IMR-90 (cell line): Measurements from ENCODE around the gene DOCK2. TPM values are rescaled to one million over a fixed set of nuclear protein-coding genes. Genes with fewer than 3 reads are reported as not detected.

Experiments
- ATAC-seq: fragments of 200-7000 bp; cut with Tn5 transposase; 2 replicates; pipeline ENCODE4 v1.9.1; 2020; ENCODE audit warnings: low read depth, mild to moderate bottlenecking, moderate library complexity
- BruUV-seq: library from RNA; stranded (reverse); fragments of 400-500 nt; replicated peaks from 2 replicates; lab custom pipeline; 2021; lab: Mats Ljungman, UMichigan
- CTCF ChIA-PET: fragments of 300-600 bp; formaldehyde crosslinking; extraction: SDS; loops from one replicate; lab custom pipeline; 2021; ENCODE audit warnings: antibody characterized with exemption; lab: Yijun Ruan, JAX
- POLR2A ChIA-PET: fragments of 300-600 bp; sonication (Branson Sonifier 250); formaldehyde crosslinking; loops from one replicate; lab custom pipeline; 2022; ENCODE audit warnings: antibody characterized with exemption; ENCODE audit not compliant: unreplicated experiment; lab: Charles Lee
- DNase-seq: peaks from one replicate; pipeline ENCODE4 v3.0.0; 2013
- H2AFZ ChIP-seq: replicated peaks from 2 replicates; pipeline ENCODE3; 2013; ENCODE audit warnings: low read length, mild to moderate bottlenecking; ENCODE audit not compliant: poor library complexity
- H2AK5ac ChIP-seq: 2 replicates; pipeline ENCODE4 v1.6.1; 2013; ENCODE audit warnings: low read depth, low read length, inconsistent platforms
- H2AK9ac ChIP-seq: replicated peaks from 2 replicates; pipeline ENCODE3; 2013; ENCODE audit warnings: mild to moderate bottlenecking, low read depth, low read length, moderate library complexity; ENCODE audit not compliant: poor library complexity
- H2BK120ac ChIP-seq: 2 replicates; pipeline ENCODE4 v1.6.1; 2013; ENCODE audit warnings: low read depth, low read length, inconsistent platforms
- H2BK15ac ChIP-seq: 3 replicates; pipeline ENCODE4 v1.6.1; 2013; ENCODE audit warnings: low read depth, low read length, inconsistent platforms
- H2BK20ac ChIP-seq: 2 replicates; pipeline ENCODE4 v1.6.1; 2013; ENCODE audit warnings: low read depth, mild to moderate bottlenecking, inconsistent platforms, low read length, moderate library complexity
- H2BK5ac ChIP-seq: 2 replicates; pipeline ENCODE4 v1.6.1; 2013; ENCODE audit warnings: mild to moderate bottlenecking, low read depth, low read length, inconsistent platforms; ENCODE audit not compliant: poor library complexity, severe bottlenecking
- H3K14ac ChIP-seq: replicated peaks from 2 replicates; pipeline ENCODE4 v1.6.1; 2013; ENCODE audit warnings: low read depth, low read length, inconsistent platforms
- H3K18ac ChIP-seq: 2 replicates; pipeline ENCODE4 v1.6.1; 2013; ENCODE audit warnings: low read depth, low read length, control low read depth
- H3K23ac ChIP-seq: 2 replicates; pipeline ENCODE4 v1.6.1; 2013; ENCODE audit warnings: low read depth, low read length, inconsistent platforms
- H3K27ac ChIP-seq: 2 replicates; pipeline ENCODE4 v1.5.1; 2013; ENCODE audit warnings: mild to moderate bottlenecking, control low read depth, low read length; ENCODE audit not compliant: insufficient read depth
- H3K27me3 ChIP-seq: 2 replicates; pipeline ENCODE4 v1.6.1; 2013; ENCODE audit warnings: low read length; ENCODE audit not compliant: control insufficient read depth, insufficient read depth
- H3K36me3 ChIP-seq: 2 replicates; pipeline ENCODE4 v1.6.1; 2013; ENCODE audit warnings: low read length, mixed read lengths; ENCODE audit not compliant: control insufficient read depth, insufficient read depth
- H3K4ac ChIP-seq: 2 replicates; pipeline ENCODE4 v1.6.1; 2013; ENCODE audit warnings: low read depth, low read length, inconsistent platforms
- H3K4me1 ChIP-seq: 2 replicates; pipeline ENCODE4 v1.6.1; 2013; ENCODE audit warnings: low read length, mixed read lengths; ENCODE audit not compliant: control insufficient read depth, insufficient read depth
- H3K4me2 ChIP-seq: 2 replicates; pipeline ENCODE4 v1.6.1; 2013; ENCODE audit warnings: low read depth, mild to moderate bottlenecking, control low read depth, low read length, moderate library complexity
- H3K4me3 ChIP-seq: 2 replicates; pipeline ENCODE4 v1.5.1; 2013; ENCODE audit warnings: low read depth, mild to moderate bottlenecking, control low read depth, low read length, moderate library complexity; ENCODE audit not compliant: insufficient read depth
- H3K56ac ChIP-seq: 2 replicates; pipeline ENCODE4 v1.6.1; 2013; ENCODE audit warnings: low read length, inconsistent platforms; ENCODE audit not compliant: insufficient read depth; ENCODE audit errors: extremely low read depth
- H3K79me1 ChIP-seq, 2 experiments: 2 replicates each; pipeline ENCODE4 v1.6.1; 2013; ENCODE audit warnings: low read length in 2 of 2, inconsistent platforms in 1 of 2, low read depth in 1 of 2
- H3K9ac ChIP-seq: 2 replicates; pipeline ENCODE4 v1.6.1; 2013; ENCODE audit warnings: low read depth, low read length, control low read depth
- H3K9me1 ChIP-seq: 2 replicates; pipeline ENCODE4 v1.6.1; 2013; ENCODE audit warnings: low read length, inconsistent platforms; ENCODE audit not compliant: insufficient read depth
- H3K9me3 ChIP-seq: 2 replicates; pipeline ENCODE4 v1.6.1; 2013; ENCODE audit warnings: low read length; ENCODE audit not compliant: control insufficient read depth, insufficient read depth
- H4K20me1 ChIP-seq: 2 replicates; pipeline ENCODE4 v1.6.1; 2013; ENCODE audit warnings: low read length, inconsistent platforms; ENCODE audit not compliant: insufficient read depth
- H4K5ac ChIP-seq: 2 replicates; pipeline ENCODE4 v1.6.1; 2013; ENCODE audit warnings: mild to moderate bottlenecking, low read depth, low read length, control low read depth
- H4K8ac ChIP-seq, 2 experiments: 2 replicates each; pipeline ENCODE4 v1.6.1; 2013; ENCODE audit warnings: low read depth in 2 of 2, low read length in 2 of 2, control low read depth in 1 of 2, inconsistent platforms in 1 of 2
- H4K91ac ChIP-seq: 2 replicates; pipeline ENCODE4 v1.6.1; 2013; ENCODE audit warnings: low read depth, low read length, inconsistent platforms; ENCODE audit not compliant: insufficient read depth
- CTCF ChIP-seq: conservative IDR thresholded peaks from 2 replicates; pipeline ENCODE4 v1.5.1; 2012; ENCODE audit warnings: mild to moderate bottlenecking, low read depth, low read length, improper control_type of control experiment
- WGBS, 2 experiments: methylation state at CpG; one replicate each; pipeline versions ENCODE4 v1.1.5 to v1.1.7; 2013; ENCODE audit warnings: missing lambda C conversion rate in 2 of 2; ENCODE audit not compliant: insufficient read length in 1 of 2; ENCODE audit errors: extremely low coverage in 2 of 2; 5-methylcytosine and 5-hydroxymethylcytosine counted together
- dilution Hi-C: fragments of 300-500 bp; cut with HindIII; formaldehyde crosslinking; loops from one replicate; pipeline ENCODE4 v1.14.3; 2018; ENCODE audit warnings: low sequenced_read_pairs; ENCODE audit not compliant: unreplicated experiment
- in situ Hi-C: fragments of 300-500 bp; cut with MboI; formaldehyde crosslinking; loops from 3 replicates; pipeline ENCODE4 v1.14.3; 2019; ENCODE audit warnings: low sequenced_read_pairs, inconsistent platforms, mixed read lengths
- intact Hi-C: fragments of 100-400 bp; cut with micrococcal nuclease; formaldehyde crosslinking; loops from 2 replicates; pipeline ENCODE4 v1.10.0; 2022
- polyA plus RNA-seq, 3 experiments: library from polyadenylated mRNA; depleted of rRNA; stranded (reverse); fragments of >200 nt; gene quantifications; 2 replicates each; pipeline ENCODE4 v1.2.3, GENCODE V29; 2012; ENCODE audit warnings: low replicate concordance in 1 of 3
- total RNA-seq: library from RNA; depleted of rRNA; stranded (reverse); fragments of >200 nt; gene quantifications from 2 replicates; pipeline ENCODE4 v1.2.3, GENCODE V29; 2012

Gene DOCK2
- total and polyA plus RNA-seq, 2 of the 4 experiments (the other 2 are of a cell fraction) = 0.72 to 3.0 TPM

- Histone ChIP-seq H2AK5ac (no peak overlapping the region), H2BK20ac (no peak overlapping the region), H3K4me3 (no peak overlapping the region), H2AFZ (no peak overlapping the region), H3K18ac (no peak overlapping the region), H2BK15ac (no peak overlapping the region), H3K23ac (no peak overlapping the region), H4K8ac (no peak overlapping the region), H3K9me3 (no peaks in the 10 kb centered on the region), H3K4me2 (no peak overlapping the region), H3K27ac (no peak overlapping the region), H3K36me3 (no peaks in the 10 kb centered on the region), H4K5ac (no peak overlapping the region), H4K91ac (no peak overlapping the region), H3K9ac (no peak overlapping the region), H2BK120ac (no peak overlapping the region), H3K4ac (no peak overlapping the region), H3K9me1 (no peaks in the 10 kb centered on the region), H2AK9ac (no peak overlapping the region), H3K14ac (no peak overlapping the region), H2BK5ac (no peak overlapping the region), H3K56ac (no peak overlapping the region), H3K4me1 (peaks cover 4% of the 10 kb centered on the region), H3K79me1 (no peaks in the 10 kb centered on the region), H4K20me1 (no peaks in the 10 kb centered on the region), H3K27me3 (no peaks in the 10 kb centered on the region)
- ATAC-seq = no peak
- DNase-seq = no peak
- in situ Hi-C loops (no loop called here), intact Hi-C loops (no loop called here), dilution Hi-C loops (no loop called here)
- no CpG with 5 or more reads among the region's 2 CpGs for WGBS, 2 experiments
- no TSS peak for BruUV-seq
- ChIA-PET CTCF (no interaction called here), POLR2A (no interaction called here)
- TF ChIP-seq CTCF = no peak
Observed at GRCh38 chr5:170117736-170118135, 480.7 kb downstream of the DOCK2 start.
